GM20000 (cell line): ENCODE measurements around the gene CDKN2B.

Experiments used
- DNase-seq: peaks from one replicate; pipeline ENCODE4 v3.0.0; 2012; ENCODE audit warnings: low spot score
- CTCF ChIP-seq: IDR thresholded peaks from 2 replicates; pipeline ENCODE4 v1.5.1; 2012; ENCODE audit warnings: mild to moderate bottlenecking, control low read depth; ENCODE audit errors: extremely low read depth, missing control alignments

Gene CDKN2B

GRCh38 chr9:21991072-21991959 lies 17.8 kb downstream of the CDKN2B start:
- no peak for DNase-seq
- TF ChIP-seq CTCF: no peak

- no peak for TF ChIP-seq CTCF
- no peak for DNase-seq
Observed at GRCh38 chr9:21989440-21990189, 19.5 kb downstream of the CDKN2B start.

- TF ChIP-seq CTCF: no peak
- DNase-seq: no peak
Observed at GRCh38 chr9:21988056-21988990, 20.8 kb downstream of the CDKN2B start.

GRCh38 chr9:21985964-21986667 lies 23.0 kb downstream of the CDKN2B start:
- no peak for TF ChIP-seq CTCF
- no peak for DNase-seq

GRCh38 chr9:21984101-21984500 lies 25.0 kb downstream of the CDKN2B start:
- no peak for TF ChIP-seq CTCF

GRCh38 chr9:21983561-21983935 lies 25.6 kb downstream of the CDKN2B start:
- no peak for DNase-seq

More at GRCh38 chr9:21984101-21984500, 25.0 kb downstream of the CDKN2B start:
- no peak for DNase-seq

More at GRCh38 chr9:21983561-21983935, 25.6 kb downstream of the CDKN2B start:
- no peak for TF ChIP-seq CTCF
